ENCODE measurements around the gene ZP4. TPM values are rescaled to one million over a fixed set of nuclear protein-coding genes. Genes with fewer than 3 reads are reported as not detected.

Gene ZP4
- total and polyA plus RNA-seq, 2 of the 13 experiments (the other 11 are each of a cell fraction or from before 2014, with no cell fraction given), result not detected

DNA sequence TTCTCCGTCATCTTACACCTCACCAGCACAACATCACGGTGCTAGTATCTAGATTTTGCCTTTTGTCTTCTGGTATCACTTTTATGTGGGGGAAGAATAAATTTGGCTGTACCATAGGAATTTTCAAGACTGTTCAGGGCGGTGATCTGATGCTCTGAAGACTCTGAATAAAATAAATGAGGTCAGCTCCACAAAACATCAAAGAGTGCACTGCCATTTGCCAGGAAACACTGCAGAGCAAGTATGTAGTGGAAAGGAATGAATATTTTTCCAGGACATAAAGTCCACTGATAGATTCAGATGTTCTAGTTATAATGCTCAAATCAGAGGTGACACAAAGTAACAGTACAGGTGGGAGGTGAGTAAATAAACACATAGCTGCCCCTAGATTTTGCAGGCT lies 56.3 kb downstream of the ZP4 start:
- Histone ChIP-seq H3K9ac (ENCODE audit: insufficient read depth, low read depth, low read length) (no peak overlapping the region), H3K27me3 (ENCODE audit: control insufficient read depth in 1 of 2, insufficient read depth in 2 of 2, low read length in 2 of 2) (no peaks in the 10 kb centered on the region), H3K9me3 (ENCODE audit: low read length) (no peaks in the 10 kb centered on the region; the same call in none of the 2 replicates), H2AFZ (ENCODE audit: low read length) (no peak overlapping the region), H3K36me3 (replicated peaks in 1 of 2; ENCODE audit: control insufficient read depth in 1 of 2, insufficient read depth in 2 of 2, low read length in 2 of 2) (no peaks in the 10 kb centered on the region), H3K4me1 (ENCODE audit: insufficient read depth, low read length) (no peaks in the 10 kb centered on the region), H3K79me2 (ENCODE audit: insufficient read depth, low read length) (no peaks in the 10 kb centered on the region), H3K4me3 (replicated peaks in 1 of 3; ENCODE audit: insufficient read depth in 1 of 3, low read depth in 2 of 3, low read length in 3 of 3) (no peak overlapping the region), H3K27ac (ENCODE audit: extremely low read length, insufficient read depth, low read length) (no peak overlapping the region), H3K4me2 (ENCODE audit: low read depth, low read length) (no peak overlapping the region), H4K20me1 (ENCODE audit: insufficient read depth, low read length) (no peaks in the 10 kb centered on the region)
- TF ChIP-seq NKX3-1 (CRISPR knock-in tag; IDR thresholded peaks at IDR 0.05) (no peak), ZNF382 (CRISPR knock-in tag; IDR thresholded peaks at IDR 0.05; ENCODE audit: borderline replicate concordance) (no peak), ARNT (IDR thresholded peaks at IDR 0.05) (no peak), ZNF160 (CRISPR knock-in tag; IDR thresholded peaks at IDR 0.05) (no peak), HMG20B (CRISPR knock-in tag; conservative IDR thresholded peaks at IDR 0.05) (no peak)
- TF ChIP-seq, protein P1, sequence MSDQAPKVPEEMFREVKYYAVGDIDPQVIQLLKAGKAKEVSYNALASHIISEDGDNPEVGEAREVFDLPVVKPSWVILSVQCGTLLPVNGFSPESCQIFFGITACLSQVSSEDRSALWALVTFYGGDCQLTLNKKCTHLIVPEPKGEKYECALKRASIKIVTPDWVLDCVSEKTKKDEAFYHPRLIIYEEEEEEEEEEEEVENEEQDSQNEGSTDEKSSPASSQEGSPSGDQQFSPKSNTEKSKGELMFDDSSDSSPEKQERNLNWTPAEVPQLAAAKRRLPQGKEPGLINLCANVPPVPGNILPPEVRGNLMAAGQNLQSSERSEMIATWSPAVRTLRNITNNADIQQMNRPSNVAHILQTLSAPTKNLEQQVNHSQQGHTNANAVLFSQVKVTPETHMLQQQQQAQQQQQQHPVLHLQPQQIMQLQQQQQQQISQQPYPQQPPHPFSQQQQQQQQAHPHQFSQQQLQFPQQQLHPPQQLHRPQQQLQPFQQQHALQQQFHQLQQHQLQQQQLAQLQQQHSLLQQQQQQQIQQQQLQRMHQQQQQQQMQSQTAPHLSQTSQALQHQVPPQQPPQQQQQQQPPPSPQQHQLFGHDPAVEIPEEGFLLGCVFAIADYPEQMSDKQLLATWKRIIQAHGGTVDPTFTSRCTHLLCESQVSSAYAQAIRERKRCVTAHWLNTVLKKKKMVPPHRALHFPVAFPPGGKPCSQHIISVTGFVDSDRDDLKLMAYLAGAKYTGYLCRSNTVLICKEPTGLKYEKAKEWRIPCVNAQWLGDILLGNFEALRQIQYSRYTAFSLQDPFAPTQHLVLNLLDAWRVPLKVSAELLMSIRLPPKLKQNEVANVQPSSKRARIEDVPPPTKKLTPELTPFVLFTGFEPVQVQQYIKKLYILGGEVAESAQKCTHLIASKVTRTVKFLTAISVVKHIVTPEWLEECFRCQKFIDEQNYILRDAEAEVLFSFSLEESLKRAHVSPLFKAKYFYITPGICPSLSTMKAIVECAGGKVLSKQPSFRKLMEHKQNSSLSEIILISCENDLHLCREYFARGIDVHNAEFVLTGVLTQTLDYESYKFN (CRISPR knock-in tag; conservative IDR thresholded peaks at IDR 0.05), result no peak
- TF ChIP-seq, protein P2, sequence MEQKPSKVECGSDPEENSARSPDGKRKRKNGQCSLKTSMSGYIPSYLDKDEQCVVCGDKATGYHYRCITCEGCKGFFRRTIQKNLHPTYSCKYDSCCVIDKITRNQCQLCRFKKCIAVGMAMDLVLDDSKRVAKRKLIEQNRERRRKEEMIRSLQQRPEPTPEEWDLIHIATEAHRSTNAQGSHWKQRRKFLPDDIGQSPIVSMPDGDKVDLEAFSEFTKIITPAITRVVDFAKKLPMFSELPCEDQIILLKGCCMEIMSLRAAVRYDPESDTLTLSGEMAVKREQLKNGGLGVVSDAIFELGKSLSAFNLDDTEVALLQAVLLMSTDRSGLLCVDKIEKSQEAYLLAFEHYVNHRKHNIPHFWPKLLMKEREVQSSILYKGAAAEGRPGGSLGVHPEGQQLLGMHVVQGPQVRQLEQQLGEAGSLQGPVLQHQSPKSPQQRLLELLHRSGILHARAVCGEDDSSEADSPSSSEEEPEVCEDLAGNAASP (CRISPR knock-in tag; IDR thresholded peaks at IDR 0.05; ENCODE audit: borderline replicate concordance), result no peak
- ATAC-seq (no peak), DNase-seq (ENCODE audit: low spot score) (no peak), FAIRE-seq (no peak)
- in situ Hi-C loops (cut with HindIII; ENCODE audit: extremely low pct_ligation_motif_present, low pct_unique_long_range_greater_than_20kb), result no loop called here
- no TSS peak for BruUV-seq (replicated peaks)
- ChIA-PET POLR2A (no interaction called here), CTCF (ENCODE audit: low intra/inter-chr PET ratio, low total read pairs) (no interaction called here)
- whole genome bisulfite sequencing (ENCODE audit: low lambda C conversion rate), result 10% methylated on average over 3 of the region's 3 CpGs
- intact Hi-C loops (cut with micrococcal nuclease; ENCODE audit: unreplicated experiment), result no loop called here

All from HepG2 (cell line).